GM10266 (cell line): ENCODE data around the gene VIT.

Experiments used
- DNase-seq: peaks from one replicate; pipeline ENCODE4 v3.0.0; 2012; ENCODE audit errors: extremely low spot score
- TF ChIP-seq, protein P1 (sequence below): IDR thresholded peaks from 2 replicates; pipeline ENCODE4 v1.5.1; 2012; ENCODE audit warnings: mild to moderate bottlenecking, low read depth; ENCODE audit not compliant: control insufficient read depth, insufficient read depth; ENCODE audit errors: missing control alignments

The VIT gene

DNA sequence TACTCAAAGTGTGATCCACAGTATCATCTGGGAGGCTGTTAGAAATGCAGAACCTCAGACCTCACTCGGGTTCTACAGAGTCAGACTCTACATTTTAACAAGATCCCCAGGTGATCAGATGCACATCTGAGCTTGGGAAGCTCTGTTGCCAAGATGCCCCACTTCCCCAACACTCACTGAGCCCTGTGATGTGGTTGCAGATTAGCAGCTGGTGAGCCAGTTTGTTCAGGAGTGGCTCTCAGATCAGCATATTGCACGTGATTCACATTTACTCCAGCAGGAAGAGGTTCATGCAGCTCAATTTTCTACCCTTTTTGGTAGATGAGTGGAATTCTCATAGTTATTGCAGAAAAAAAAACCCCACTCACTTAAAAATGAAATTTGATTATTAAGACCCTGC lies 96.4 kb downstream of the VIT start:
- TF ChIP-seq, protein P1, sequence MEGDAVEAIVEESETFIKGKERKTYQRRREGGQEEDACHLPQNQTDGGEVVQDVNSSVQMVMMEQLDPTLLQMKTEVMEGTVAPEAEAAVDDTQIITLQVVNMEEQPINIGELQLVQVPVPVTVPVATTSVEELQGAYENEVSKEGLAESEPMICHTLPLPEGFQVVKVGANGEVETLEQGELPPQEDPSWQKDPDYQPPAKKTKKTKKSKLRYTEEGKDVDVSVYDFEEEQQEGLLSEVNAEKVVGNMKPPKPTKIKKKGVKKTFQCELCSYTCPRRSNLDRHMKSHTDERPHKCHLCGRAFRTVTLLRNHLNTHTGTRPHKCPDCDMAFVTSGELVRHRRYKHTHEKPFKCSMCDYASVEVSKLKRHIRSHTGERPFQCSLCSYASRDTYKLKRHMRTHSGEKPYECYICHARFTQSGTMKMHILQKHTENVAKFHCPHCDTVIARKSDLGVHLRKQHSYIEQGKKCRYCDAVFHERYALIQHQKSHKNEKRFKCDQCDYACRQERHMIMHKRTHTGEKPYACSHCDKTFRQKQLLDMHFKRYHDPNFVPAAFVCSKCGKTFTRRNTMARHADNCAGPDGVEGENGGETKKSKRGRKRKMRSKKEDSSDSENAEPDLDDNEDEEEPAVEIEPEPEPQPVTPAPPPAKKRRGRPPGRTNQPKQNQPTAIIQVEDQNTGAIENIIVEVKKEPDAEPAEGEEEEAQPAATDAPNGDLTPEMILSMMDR = no peak
- DNase-seq = no peak

DNA sequence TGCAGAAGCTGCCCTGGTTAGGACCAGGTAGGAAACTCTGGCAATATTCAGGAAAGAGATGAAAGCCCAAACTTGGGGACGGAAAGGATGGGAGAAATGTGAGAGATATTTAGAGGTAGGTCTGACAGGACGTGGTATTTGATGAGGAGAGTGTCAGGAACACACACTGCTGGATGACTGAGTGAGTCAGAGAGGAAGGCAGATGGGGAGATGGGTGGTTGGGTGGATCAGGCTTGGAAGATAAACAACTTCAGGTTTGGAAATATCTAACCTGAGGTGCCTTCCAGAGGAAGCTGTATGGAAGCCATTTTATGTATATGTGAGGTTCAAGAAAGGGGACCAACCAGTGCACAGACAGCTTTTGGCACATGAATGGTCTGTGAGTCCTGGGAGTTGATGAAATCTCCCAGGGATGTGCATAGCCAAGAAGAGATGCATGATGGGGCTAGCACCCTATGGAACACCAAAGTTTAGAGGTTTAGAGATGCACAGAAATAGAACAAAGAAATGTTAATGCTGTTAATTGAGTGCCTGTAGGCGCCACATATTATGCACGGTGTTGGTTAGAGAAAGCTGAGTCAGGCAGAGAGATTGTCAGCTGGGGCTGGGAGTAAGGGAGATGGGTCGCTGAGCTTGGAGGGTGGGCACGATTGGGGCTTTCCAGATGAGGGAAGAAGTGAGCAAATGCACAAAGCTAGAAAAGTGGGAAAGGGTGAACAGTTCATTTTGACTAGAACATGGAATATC lies 101.0 kb downstream of the VIT start:
- DNase-seq = no peak
- TF ChIP-seq, protein P1 = no peak

DNA sequence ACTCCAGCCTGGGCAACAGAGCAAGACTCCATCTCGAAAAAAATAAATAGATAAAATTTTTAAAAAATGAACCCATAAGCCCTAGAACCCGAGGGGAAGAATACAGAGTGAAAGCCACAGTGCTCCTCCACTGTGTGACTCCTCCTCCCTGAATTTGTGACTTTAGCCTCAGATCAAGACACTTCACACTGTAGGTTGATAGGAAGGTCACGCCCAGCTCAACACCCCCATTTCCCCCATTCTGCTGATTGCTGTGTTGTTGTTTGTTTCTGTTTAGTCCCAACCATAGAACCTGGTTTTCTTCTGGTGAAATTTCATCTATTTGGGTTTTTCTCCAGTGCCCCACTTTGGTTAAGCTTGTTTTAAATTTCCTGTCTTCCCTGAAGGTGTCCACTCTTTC lies 102.2 kb downstream of the VIT start:
- TF ChIP-seq, protein P1 = no peak

DNA sequence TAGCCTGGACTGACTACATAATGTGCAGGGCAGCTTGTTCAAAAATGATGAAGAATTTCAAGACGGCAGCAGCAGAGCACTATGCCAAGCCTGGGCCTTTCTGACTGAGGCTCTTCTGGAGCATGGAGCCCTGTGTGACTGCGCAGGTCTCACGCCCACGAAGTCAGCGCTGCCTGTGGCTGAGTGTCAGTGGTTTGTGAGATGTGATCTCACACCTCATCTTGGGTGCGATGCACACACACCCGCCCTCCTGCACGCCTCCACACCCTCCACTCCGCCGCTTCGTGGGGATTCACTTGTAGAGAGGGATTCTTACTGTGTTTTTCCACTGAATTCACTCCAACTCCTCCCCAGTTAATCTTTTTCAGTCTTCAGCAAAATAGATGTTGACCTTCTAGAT lies 103.9 kb downstream of the VIT start:
- DNase-seq = no peak
- TF ChIP-seq, protein P1 = no peak

More for the DNA sequence above, 102.2 kb downstream of the VIT start:
- no peak for DNase-seq

DNA sequence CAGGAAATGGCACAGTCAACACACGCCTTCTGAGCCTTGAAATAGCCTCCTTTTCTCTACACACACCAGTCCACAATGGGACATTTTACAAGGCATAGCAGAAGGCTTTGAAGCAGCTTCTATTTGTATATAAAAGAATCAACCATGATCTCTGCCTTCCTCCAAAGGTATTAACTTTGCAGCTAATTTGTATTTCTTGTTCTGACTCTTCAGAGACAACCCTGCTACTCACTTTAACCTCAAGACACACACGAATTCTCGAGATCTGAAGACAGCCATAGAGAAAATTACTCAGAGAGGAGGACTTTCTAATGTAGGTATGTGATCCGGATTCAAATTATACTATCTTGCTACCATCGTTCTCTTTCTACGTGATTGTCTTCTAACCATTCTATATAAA lies 104.6 kb downstream of the VIT start:
- TF ChIP-seq, protein P1 = no peak
- DNase-seq = no peak

DNA sequence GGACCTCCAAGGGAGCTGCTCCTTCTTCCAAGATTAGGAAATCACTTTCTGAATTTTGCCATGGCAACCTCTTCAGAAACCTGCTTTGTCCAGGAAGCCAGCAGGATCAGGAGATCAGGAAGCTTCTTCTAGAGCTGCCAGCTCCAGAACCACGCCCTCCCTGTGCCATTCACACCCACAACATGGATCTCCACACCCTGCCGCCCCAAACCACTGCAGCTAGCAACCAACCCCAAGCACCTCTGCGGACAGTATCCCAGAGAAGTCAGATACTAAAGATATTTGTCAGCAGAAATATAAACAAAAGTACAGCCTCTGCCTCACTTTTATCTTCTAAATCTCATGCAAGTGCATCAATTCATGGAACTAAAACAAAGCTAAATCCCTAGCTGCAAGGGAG lies 106.4 kb downstream of the VIT start:
- TF ChIP-seq, protein P1 = no peak
- DNase-seq = no peak

DNA sequence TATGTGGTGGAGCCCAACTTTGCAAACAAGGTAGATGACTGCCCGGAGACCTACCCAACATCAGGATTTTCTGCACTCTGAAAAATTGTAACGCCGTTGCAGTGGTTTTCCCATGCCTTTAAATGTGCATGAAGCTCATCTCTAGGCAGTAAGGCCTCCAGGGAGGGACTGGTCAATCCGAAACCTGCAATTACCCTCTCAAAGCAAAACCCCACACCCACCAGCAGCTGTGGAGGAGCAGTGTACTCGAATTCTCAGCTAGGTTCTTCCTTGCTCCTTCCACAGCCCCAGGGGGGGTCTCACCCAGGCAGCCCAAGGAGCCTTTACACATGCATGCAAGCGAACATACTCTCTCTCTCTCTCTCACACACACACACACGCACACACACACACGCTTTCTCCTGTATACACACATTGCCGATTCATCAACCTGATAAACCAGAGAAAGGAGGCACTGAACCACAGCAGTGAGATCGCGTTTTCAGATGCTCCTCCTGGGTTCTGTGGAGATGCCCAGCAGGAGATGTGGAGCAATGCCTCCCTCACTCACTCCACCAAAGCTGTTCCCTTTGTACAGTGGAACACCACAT lies 109.2 kb downstream of the VIT start:
- DNase-seq = no peak

More for the DNA sequence above, 109.2 kb downstream of the VIT start:
- TF ChIP-seq, protein P1 = no peak
